ENCODE data around the gene TRMT6. TPM values are rescaled to one million over a fixed set of nuclear protein-coding genes. Genes with fewer than 3 reads are reported as not detected.
A peak's percentile ranks its signal among the peaks of the same experiment; 100 is the strongest.

The TRMT6 gene
- polyA plus RNA-seq, 3 donors: 9.3 to 11.0 (median 10.6) TPM

DNA sequence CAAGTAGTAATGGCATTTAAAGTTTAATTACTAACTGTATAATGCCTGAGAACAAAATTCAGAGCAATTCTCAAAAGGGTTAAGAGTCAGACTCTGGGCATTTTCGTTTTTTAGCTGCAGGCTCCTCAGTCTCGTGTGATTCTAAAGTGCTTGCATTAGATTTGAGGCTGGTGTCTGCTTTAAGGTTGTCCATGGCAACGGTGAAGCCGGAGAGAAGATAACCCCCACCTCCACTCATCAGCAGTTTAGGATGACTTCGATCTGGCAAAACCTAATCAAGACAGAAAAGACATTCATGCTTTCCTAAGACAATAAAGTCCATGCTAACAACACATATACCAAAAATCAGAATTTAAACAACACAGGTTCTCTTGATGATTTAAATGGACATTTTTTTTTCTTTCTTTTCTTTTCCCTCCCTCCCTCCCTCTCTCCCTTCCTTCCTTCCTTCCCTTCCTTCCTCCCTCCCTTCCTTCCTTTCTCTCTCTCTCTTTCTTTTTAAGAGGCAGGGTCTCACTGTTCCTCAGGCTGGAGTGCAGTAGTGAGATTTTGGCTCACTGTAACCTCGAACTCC lies 11.8 kb downstream of the TRMT6 start:
- H3K4me2 ChIP-seq (replicated peaks; ENCODE audit: extremely low read depth, low read length, poor library complexity, severe bottlenecking): no peak overlapping the region
- Mint-ChIP-seq H3K27me3 (ENCODE audit: low read depth in 3 of 3) (peaks cover 0 to 2% (median 1%) of the 10 kb centered on the region in 3 donors), H3K4me1 (peaks cover 4% of the 10 kb centered on the region), H3K4me3 (no peak overlapping the region), H3K27ac (peak overlapping the region in 2 of 7 donors; percentile 33 to 67), H3K36me3 (peaks cover 56 to 58% of the 10 kb centered on the region in 2 donors), H3K9me3 (no peaks in the 10 kb centered on the region)
- no peak overlapping the region for H2AFZ ChIP-seq (ENCODE audit: insufficient read depth, low read depth, low read length, poor library complexity, severe bottlenecking)
- H3K36me3 ChIP-seq (replicated peaks in 1 of 2; ENCODE audit: control insufficient read depth in 1 of 2, insufficient read depth in 2 of 2, low read length in 2 of 2): peaks cover 57 to 66% of the 10 kb centered on the region in 2 donors
- H3K27me3 ChIP-seq (ENCODE audit: control insufficient read depth in 2 of 2, insufficient read depth in 2 of 2, low read length in 2 of 2): no peaks in the 10 kb centered on the region
- H3K27ac ChIP-seq (ENCODE audit: low read depth in 1 of 2, low read length in 2 of 2): no peak overlapping the region
- WGBS (ENCODE audit: insufficient coverage): 100% methylated on average over 3 of the region's 6 CpGs
- H3K4me3 ChIP-seq (replicated peaks in 1 of 3; ENCODE audit: low read depth in 2 of 3, low read length in 3 of 3): no peak overlapping the region
- H3K4me1 ChIP-seq (ENCODE audit: control insufficient read depth in 1 of 2, insufficient read depth in 2 of 2, low read length in 2 of 2): no peaks in the 10 kb centered on the region
- H3K9me3 ChIP-seq (replicated peaks in 1 of 2; ENCODE audit: control insufficient read depth in 1 of 2, insufficient read depth in 1 of 2, low read length in 2 of 2): no peaks in the 10 kb centered on the region
- no peaks in the 10 kb centered on the region for H4K20me1 ChIP-seq (ENCODE audit: insufficient read depth, low read length)
- no peaks in the 10 kb centered on the region for H3K79me2 ChIP-seq (ENCODE audit: insufficient read depth, low read length)
- intact Hi-C loops (cut with micrococcal nuclease): no loop called here
- no peak overlapping the region for H3K9ac ChIP-seq (ENCODE audit: insufficient read depth, low read length, poor library complexity, severe bottlenecking)
- DNase-seq: no peak
- TF ChIP-seq, protein P1, sequence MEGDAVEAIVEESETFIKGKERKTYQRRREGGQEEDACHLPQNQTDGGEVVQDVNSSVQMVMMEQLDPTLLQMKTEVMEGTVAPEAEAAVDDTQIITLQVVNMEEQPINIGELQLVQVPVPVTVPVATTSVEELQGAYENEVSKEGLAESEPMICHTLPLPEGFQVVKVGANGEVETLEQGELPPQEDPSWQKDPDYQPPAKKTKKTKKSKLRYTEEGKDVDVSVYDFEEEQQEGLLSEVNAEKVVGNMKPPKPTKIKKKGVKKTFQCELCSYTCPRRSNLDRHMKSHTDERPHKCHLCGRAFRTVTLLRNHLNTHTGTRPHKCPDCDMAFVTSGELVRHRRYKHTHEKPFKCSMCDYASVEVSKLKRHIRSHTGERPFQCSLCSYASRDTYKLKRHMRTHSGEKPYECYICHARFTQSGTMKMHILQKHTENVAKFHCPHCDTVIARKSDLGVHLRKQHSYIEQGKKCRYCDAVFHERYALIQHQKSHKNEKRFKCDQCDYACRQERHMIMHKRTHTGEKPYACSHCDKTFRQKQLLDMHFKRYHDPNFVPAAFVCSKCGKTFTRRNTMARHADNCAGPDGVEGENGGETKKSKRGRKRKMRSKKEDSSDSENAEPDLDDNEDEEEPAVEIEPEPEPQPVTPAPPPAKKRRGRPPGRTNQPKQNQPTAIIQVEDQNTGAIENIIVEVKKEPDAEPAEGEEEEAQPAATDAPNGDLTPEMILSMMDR (IDR thresholded peaks at IDR 0.05): no peak

DNA sequence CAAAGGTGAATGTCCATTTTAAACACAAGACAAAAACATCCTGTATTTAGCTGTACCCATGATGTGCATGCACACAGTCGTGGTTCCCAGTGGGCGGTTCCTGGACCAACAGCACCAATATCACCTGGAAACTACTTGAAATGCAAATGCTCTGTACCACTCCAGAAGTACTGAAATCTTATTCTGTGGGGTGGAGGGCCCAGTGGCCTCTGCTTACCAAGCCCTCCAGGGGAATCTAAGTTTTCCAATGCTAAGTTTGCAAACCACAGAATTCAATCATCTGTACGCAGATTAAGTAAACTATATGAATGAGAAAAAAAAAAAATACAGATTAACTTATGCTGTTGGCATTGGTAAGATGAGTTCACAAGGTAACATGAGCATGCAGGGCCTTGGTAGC lies 14.1 kb downstream of the TRMT6 start:
- intact Hi-C loops (cut with micrococcal nuclease): no loop called here
- H4K20me1 ChIP-seq (ENCODE audit: insufficient read depth, low read length): no peaks in the 10 kb centered on the region
- no peak overlapping the region for H3K9ac ChIP-seq (ENCODE audit: insufficient read depth, low read length, poor library complexity, severe bottlenecking)
- H3K4me3 ChIP-seq (replicated peaks in 1 of 3; ENCODE audit: low read depth in 2 of 3, low read length in 3 of 3): no peak overlapping the region
- no CpG with 5 or more reads among the region's 3 CpGs for WGBS (ENCODE audit: insufficient coverage)
- Mint-ChIP-seq H3K27ac (no peak overlapping the region), H3K4me1 (peaks cover 4% of the 10 kb centered on the region), H3K27me3 (ENCODE audit: low read depth in 3 of 3) (peaks cover 1 to 5% (median 3%) of the 10 kb centered on the region in 3 donors), H3K36me3 (peaks cover 33 to 35% of the 10 kb centered on the region in 2 donors), H3K9me3 (no peaks in the 10 kb centered on the region), H3K4me3 (no peak overlapping the region)
- no peak overlapping the region for H3K27ac ChIP-seq (ENCODE audit: low read depth in 1 of 2, low read length in 2 of 2)
- no peak for DNase-seq
- no peaks in the 10 kb centered on the region for H3K79me2 ChIP-seq (ENCODE audit: insufficient read depth, low read length)
- no peaks in the 10 kb centered on the region for H3K9me3 ChIP-seq (replicated peaks in 1 of 2; ENCODE audit: control insufficient read depth in 1 of 2, insufficient read depth in 1 of 2, low read length in 2 of 2)
- no peak overlapping the region for H2AFZ ChIP-seq (ENCODE audit: insufficient read depth, low read depth, low read length, poor library complexity, severe bottlenecking)
- no peaks in the 10 kb centered on the region for H3K27me3 ChIP-seq (ENCODE audit: control insufficient read depth in 2 of 2, insufficient read depth in 2 of 2, low read length in 2 of 2)
- no peaks in the 10 kb centered on the region for H3K4me1 ChIP-seq (ENCODE audit: control insufficient read depth in 1 of 2, insufficient read depth in 2 of 2, low read length in 2 of 2)
- no peak overlapping the region for H3K4me2 ChIP-seq (replicated peaks; ENCODE audit: extremely low read depth, low read length, poor library complexity, severe bottlenecking)
- TF ChIP-seq, protein P1 (IDR thresholded peaks at IDR 0.05): no peak
- peaks cover 34 to 43% of the 10 kb centered on the region in 2 donors for H3K36me3 ChIP-seq (replicated peaks in 1 of 2; ENCODE audit: control insufficient read depth in 1 of 2, insufficient read depth in 2 of 2, low read length in 2 of 2)
